Measurements from ENCODE around the gene CCDC18. TPM values are rescaled to one million over a fixed set of nuclear protein-coding genes. Genes with fewer than 3 reads are reported as not detected.

The CCDC18 gene
- total and polyA plus RNA-seq, 2 experiments from 2014 or later, result 16.3 to 47.9 TPM

GRCh38 chr1:93288558-93288957 is 108.0 kb downstream of the CCDC18 start:
- TF ChIP-seq, protein P1, sequence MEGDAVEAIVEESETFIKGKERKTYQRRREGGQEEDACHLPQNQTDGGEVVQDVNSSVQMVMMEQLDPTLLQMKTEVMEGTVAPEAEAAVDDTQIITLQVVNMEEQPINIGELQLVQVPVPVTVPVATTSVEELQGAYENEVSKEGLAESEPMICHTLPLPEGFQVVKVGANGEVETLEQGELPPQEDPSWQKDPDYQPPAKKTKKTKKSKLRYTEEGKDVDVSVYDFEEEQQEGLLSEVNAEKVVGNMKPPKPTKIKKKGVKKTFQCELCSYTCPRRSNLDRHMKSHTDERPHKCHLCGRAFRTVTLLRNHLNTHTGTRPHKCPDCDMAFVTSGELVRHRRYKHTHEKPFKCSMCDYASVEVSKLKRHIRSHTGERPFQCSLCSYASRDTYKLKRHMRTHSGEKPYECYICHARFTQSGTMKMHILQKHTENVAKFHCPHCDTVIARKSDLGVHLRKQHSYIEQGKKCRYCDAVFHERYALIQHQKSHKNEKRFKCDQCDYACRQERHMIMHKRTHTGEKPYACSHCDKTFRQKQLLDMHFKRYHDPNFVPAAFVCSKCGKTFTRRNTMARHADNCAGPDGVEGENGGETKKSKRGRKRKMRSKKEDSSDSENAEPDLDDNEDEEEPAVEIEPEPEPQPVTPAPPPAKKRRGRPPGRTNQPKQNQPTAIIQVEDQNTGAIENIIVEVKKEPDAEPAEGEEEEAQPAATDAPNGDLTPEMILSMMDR (conservative IDR thresholded peaks at IDR 0.05; ENCODE audit: low read depth in 2 of 2), result no peak
- TF ChIP-seq ZNF114 (CRISPR knock-in tag; IDR thresholded peaks at IDR 0.05) (no peak), JUNB (IDR thresholded peaks at IDR 0.05; ENCODE audit: unreplicated experiment) (no peak), STAT1 (IDR thresholded peaks at IDR 0.05; ENCODE audit: unreplicated experiment) (no peak)
- Histone ChIP-seq H3K27ac (ENCODE audit: low read depth) (no peak overlapping the region), H2AFZ (no peak overlapping the region), H4K20me1 (replicated peaks; ENCODE audit: insufficient read depth) (no peaks in the 10 kb centered on the region), H3K4me2 (no peak overlapping the region), H3K4me1 (ENCODE audit: insufficient read depth) (0 out of 2 replicates have a peak, but pooled peaks cover 8% of the 10 kb centered on the region), H3K27me3 (ENCODE audit: insufficient read depth) (no peaks in the 10 kb centered on the region), H3K9me2 (ENCODE audit: insufficient read depth) (no peaks in the 10 kb centered on the region), H3F3A (replicated peaks; ENCODE audit: low read depth) (no peaks in the 10 kb centered on the region), H3K79me2 (replicated peaks; ENCODE audit: insufficient read depth) (no peaks in the 10 kb centered on the region), H3K36me3 (ENCODE audit: insufficient read depth) (0 out of 2 replicates have a peak, but pooled peaks cover 4% of the 10 kb centered on the region), H3K4me3 (no peak overlapping the region)
- H3K9me3 Mint-ChIP-seq, result peaks cover 27% of the 10 kb centered on the region
- no peak overlapping the region for H3K27ac Mint-ChIP-seq
- no peak overlapping the region for H3K4me3 Mint-ChIP-seq
- ATAC-seq (no peak), DNase-seq (ENCODE audit: low spot score) (no peak)
- H3K36me3 Mint-ChIP-seq (ENCODE audit: low read depth), result peaks cover 33% of the 10 kb centered on the region
- H3K4me1 Mint-ChIP-seq, result peaks cover 5% of the 10 kb centered on the region
- H3K27me3 Mint-ChIP-seq (ENCODE audit: insufficient read depth, low read depth, poor library complexity), result peaks cover 6% of the 10 kb centered on the region

GRCh38 chr1:93296555-93297154 is 116.1 kb downstream of the CCDC18 start:
- H3F3A ChIP-seq (replicated peaks; ENCODE audit: low read depth), result no peaks in the 10 kb centered on the region
- no peaks in the 10 kb centered on the region for H3K36me3 ChIP-seq (ENCODE audit: insufficient read depth)
- H3K27ac Mint-ChIP-seq, result no peak overlapping the region; the same call in 1 of the 2 replicates
- H3K9me2 ChIP-seq (ENCODE audit: insufficient read depth), result no peaks in the 10 kb centered on the region
- H2AFZ ChIP-seq, result peak overlapping the region; percentile 69
- H3K9me3 Mint-ChIP-seq, result no peaks in the 10 kb centered on the region
- H4K20me1 ChIP-seq (replicated peaks; ENCODE audit: insufficient read depth), result no peaks in the 10 kb centered on the region
- DNase-seq (ENCODE audit: low spot score) (peak; percentile 60), ATAC-seq (peak; percentile 91)
- H3K4me1 ChIP-seq (ENCODE audit: insufficient read depth), result peaks cover 19% of the 10 kb centered on the region
- no peaks in the 10 kb centered on the region for H3K27me3 ChIP-seq (ENCODE audit: insufficient read depth)
- H3K27me3 Mint-ChIP-seq (ENCODE audit: insufficient read depth, low read depth, poor library complexity), result peaks cover 4% of the 10 kb centered on the region
- no peak overlapping the region for H3K4me3 ChIP-seq
- peaks cover 17% of the 10 kb centered on the region for H3K4me1 Mint-ChIP-seq
- H3K4me3 Mint-ChIP-seq, result no peak overlapping the region
- peak overlapping the region; percentile 23; the same call in 1 of the 2 replicates for H3K4me2 ChIP-seq
- peaks cover 4% of the 10 kb centered on the region; the same call in 1 of the 3 replicates for H3K36me3 Mint-ChIP-seq (ENCODE audit: low read depth)
- H3K27ac ChIP-seq (ENCODE audit: low read depth), result peak overlapping the region; percentile 3; the same call in 1 of the 2 replicates
- H3K79me2 ChIP-seq (replicated peaks; ENCODE audit: insufficient read depth), result no peaks in the 10 kb centered on the region
- TF ChIP-seq, protein P1 (conservative IDR thresholded peaks at IDR 0.05; ENCODE audit: low read depth in 2 of 2), result no peak
- TF ChIP-seq ETS1 (IDR thresholded peaks at IDR 0.05), result no peak
- no peak for TF ChIP-seq CREB1 (CRISPR knock-in tag; IDR thresholded peaks at IDR 0.05; ENCODE audit: low read depth)
- TF ChIP-seq ZNF462 (CRISPR knock-in tag; IDR thresholded peaks at IDR 0.05), result no peak
- TF ChIP-seq EZH2phosphoT487 (IDR thresholded peaks at IDR 0.05; ENCODE audit: unreplicated experiment), result no peak
- no peak for TF ChIP-seq ZNF331 (CRISPR knock-in tag; IDR thresholded peaks at IDR 0.05; ENCODE audit: low read depth)
- no peak for TF ChIP-seq STAT1 (IDR thresholded peaks at IDR 0.05; ENCODE audit: unreplicated experiment)
- no peak for TF ChIP-seq JUNB (IDR thresholded peaks at IDR 0.05; ENCODE audit: unreplicated experiment)
- no peak for TF ChIP-seq ZNF114 (CRISPR knock-in tag; IDR thresholded peaks at IDR 0.05)
